Measurements from ENCODE around the gene NSF.
"Not testable (repeated sequence)": the region's sequence is repeated elsewhere in the genome, so short reads cannot be mapped to it uniquely, and the experiment has no call there.

Gene NSF

DNA sequence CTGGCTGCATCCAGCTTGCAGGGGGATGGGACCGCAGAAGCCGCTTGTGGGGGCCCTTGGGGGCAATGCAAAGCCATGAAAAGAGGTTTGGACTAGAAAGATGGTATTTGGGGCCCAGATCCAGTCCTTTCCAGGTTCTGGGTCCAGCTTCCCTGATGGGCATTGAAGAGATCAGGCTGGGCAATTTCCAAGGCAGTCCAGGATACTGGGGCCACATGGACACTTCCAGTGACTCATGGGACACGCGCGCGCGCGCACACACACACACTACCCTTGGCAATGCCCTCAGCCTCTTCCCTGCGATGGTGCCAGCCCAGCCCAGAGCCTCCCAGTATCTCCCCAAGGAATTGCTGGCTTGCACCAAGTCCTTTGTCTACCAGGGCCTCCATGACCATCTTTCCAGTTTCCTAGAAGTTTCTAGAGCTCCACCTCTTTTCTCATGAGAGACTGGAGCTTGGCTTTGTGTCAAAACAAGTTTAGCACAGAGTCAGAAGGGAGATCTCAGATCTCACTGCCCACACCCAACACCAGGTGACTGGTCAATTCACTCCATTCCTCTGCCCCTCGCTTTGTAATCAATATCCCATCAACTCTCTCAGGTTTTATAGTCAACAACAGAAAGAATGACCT is 183.8 kb downstream of the NSF start:
- no peak for DNase-seq (ENCODE audit: low read depth)

- no peak for DNase-seq (ENCODE audit: low read depth)
Observed at GRCh38 chr17:46776298-46777005, 186.0 kb downstream of the NSF start.

- no peak for DNase-seq (ENCODE audit: low read depth)
Observed at GRCh38 chr17:46777943-46778915, 187.8 kb downstream of the NSF start.

DNA sequence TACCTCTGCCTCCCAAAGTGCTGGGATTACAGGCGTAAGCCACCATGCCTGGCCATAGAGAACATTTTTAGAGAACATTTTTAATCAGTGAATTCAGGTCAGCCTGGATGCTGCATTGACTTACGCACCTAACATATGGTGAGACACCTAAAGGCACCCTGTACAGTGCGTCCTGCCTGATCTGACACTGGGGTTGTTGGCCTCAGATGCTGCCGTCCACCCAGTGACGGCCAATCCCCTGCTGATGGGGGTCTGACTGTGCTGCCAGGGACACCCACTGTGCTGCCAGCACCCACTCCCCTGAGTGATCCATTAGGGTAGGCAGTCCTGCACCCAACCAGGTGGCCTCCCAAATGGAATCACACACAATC is 189.5 kb downstream of the NSF start:
- no peak for DNase-seq (ENCODE audit: low read depth)

DNA sequence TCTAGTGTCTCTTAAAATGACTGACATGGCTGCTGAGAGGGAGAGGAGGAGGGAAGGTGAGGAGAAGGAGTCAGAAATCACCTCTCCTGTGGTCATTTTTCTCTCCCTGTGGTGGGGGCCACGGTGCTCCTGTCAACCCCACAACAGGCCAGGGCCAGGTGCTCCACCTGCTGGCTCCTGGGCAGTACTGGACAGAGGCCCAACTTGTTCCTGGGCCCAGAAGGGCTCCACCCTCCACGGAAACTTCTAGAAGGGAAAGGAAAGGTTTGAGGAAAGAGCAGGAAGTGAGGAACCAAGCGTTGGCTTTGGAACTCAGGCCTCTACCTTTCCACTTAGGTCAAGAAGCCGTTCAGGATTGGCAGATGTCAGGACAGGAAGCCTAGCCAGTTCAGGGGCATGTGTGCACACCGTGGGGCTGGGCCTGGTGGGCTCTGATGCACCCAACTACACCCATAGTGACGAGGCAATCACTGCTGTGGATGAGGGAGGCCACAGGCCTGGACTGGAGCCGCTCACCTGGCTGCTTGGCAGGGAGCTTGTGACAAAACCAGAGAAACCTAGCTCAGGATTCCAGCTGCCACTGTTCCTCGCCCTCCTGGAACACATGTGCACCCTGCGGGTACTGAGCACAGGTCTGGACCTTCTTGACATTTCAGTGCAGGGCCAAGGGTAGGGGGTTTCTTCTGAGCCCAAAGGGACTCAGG is 191.9 kb downstream of the NSF start:
- no peak for DNase-seq (ENCODE audit: low read depth)

GRCh38 chr17:46783031-46783593 is 192.6 kb downstream of the NSF start:
- DNase-seq (ENCODE audit: low read depth) = no peak

- DNase-seq (ENCODE audit: low read depth) = no peak
Observed at GRCh38 chr17:46785696-46786095, 195.2 kb downstream of the NSF start.

GRCh38 chr17:46787478-46787877 is 197.0 kb downstream of the NSF start:
- no peak for DNase-seq (ENCODE audit: low read depth)

DNA sequence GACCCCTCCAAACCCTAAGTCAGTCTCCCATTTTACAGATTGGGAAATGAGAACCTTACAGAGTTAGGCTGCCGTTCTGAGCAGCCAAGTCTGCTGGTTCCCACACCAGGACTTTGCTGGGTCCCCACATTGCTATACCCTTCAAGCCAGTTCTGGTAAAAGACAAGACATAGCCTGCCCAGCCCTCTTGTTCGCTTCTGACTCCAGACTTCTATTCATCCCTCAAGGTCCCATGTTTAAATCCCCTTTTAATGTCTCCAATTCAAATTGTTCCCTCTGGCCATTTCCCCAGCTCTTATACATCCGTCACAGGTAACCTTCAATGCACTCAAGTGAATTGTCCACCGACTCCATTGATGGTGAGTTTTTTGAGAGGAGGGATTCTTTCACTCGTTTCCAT is 197.8 kb downstream of the NSF start:
- DNase-seq (ENCODE audit: low read depth) = no peak

DNA sequence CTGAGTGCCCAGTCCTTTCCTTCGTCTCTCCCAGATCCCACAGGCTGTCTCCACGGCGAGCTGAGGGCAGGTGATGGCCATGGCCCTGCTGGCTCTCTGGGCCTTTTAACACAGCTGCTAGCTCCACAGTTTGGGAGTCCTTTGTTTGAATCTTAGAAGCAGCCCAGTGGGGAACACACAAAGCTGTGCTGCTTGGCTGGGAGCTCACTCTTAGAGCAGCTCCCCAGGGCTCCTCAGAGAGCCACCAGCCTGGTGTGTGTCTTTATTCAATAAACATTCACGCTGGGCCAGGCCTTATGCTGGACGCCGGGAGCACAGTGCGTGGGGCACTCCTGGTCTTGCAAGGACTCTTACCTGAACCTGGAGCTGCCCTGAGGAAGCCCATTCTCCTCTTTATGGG is 198.3 kb downstream of the NSF start:
- DNase-seq (ENCODE audit: low read depth) = no peak

- no peak for DNase-seq (ENCODE audit: low read depth)
Observed at GRCh38 chr17:46789610-46790009, 199.1 kb downstream of the NSF start.

- no peak for DNase-seq (ENCODE audit: low read depth)
Observed at GRCh38 chr17:46790216-46790615, 199.7 kb downstream of the NSF start.

DNA sequence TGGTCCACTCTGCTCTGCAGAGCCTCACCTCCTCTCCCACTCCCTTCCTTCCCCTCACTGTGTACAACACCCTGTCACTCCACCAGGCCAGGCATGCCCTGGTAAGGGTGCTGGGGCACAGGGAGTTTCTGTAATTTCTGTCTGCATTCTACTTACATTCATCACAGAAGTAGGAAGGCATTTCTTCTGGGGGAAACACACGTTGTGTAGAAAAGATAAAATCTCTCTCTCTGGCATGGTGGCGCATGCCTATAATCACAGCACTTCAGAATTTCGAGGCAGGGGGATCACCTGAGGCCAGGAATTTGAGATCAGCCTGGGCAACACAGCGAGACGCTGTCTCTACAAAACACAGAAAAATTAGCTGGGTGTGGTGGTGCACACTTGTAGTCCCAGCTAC is 201.1 kb downstream of the NSF start:
- DNase-seq (ENCODE audit: low read depth) = no peak

DNA sequence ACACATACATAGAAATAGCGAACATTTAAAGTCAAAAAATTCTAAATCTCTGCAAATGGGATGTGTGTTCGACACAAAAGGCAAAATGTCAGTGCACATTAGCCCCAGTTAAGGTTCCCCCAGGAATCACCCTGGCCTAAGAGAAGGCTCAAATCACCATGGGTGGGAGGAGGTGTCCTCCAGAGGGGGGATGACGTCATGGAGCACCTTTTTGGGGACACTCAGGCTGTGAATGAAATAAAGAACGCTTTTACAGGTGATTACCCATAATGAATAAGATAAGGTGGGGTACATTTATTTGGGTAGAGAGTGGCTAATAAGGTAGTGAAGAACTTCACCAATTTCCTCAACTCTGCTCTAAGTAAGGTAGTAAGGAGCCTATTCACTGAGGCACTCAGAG is 201.6 kb downstream of the NSF start:
- no peak for DNase-seq (ENCODE audit: low read depth)

GRCh38 chr17:46793023-46793422 is 202.6 kb downstream of the NSF start:
- not testable (repeated sequence) for DNase-seq (ENCODE audit: low read depth)

GRCh38 chr17:46793541-46793940 is 203.1 kb downstream of the NSF start:
- no peak for DNase-seq (ENCODE audit: low read depth)

GRCh38 chr17:46794318-46794717 is 203.8 kb downstream of the NSF start:
- no peak for DNase-seq (ENCODE audit: low read depth)

DNA sequence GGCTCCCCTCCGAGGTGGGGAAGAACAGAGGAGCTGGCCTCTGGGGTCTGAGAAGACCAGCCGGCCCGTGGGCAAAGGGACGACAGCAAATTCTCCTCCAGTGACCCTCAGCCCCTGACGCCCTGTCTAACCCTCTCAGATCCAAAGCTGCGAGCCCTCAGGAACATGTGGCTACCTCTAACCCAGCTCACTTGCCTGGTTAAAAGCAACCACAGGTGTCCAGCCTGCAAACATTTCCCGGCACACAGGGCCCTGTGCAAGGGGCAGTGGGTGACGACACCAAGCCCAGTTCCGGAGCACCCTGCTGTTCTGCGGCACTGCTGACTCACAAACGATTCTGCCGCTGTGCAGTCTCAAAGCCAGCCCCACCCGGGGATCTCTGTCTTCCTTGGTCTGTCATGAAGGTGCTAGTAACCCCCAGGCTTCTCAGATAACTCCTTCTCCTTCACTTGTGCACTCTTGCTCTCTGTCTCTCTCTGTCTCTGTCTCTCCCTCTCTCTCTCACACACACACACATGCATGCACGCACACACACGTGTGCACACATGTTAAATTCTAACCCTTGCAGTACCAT is 205.0 kb downstream of the NSF start:
- DNase-seq (ENCODE audit: low read depth) = no peak

DNA sequence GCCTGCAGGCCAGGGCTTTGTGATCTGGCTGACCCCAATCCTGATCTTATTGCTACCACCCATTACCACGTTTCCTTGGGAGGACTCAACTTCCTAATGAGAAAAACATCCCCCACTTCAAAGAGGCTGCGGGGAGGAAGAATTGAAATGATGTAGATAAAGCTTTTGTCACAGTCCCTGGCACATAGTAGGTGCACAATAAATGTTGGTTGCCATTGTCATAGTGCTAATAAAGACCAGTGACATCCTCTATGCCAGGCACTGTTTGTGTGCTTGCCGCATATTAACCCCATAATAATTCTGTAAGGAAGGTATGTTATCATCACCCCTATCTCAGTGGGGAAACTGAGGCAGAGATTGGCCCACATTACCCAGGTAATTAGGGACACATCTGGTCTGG is 205.6 kb downstream of the NSF start:
- DNase-seq (ENCODE audit: low read depth) = no peak

DNA sequence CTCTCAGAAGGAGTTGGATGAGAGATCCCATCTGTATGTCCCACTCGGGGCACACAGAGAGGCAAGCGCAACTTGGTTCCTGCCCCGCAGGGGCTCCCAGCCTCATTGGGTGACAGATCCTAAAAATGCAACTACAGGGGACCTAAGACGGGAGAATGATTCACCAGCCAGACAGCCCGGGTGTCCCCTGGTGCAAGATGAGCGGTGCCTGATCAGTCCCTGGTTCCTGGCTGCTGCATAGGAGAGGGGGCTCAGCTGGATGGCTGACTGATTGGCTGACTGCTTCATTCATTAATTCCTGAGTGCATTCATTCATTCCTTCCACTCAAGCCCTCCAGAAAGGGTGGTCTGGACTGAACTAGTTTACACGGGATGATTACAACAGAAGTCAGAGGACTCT is 206.1 kb downstream of the NSF start:
- no peak for DNase-seq (ENCODE audit: low read depth)

DNA sequence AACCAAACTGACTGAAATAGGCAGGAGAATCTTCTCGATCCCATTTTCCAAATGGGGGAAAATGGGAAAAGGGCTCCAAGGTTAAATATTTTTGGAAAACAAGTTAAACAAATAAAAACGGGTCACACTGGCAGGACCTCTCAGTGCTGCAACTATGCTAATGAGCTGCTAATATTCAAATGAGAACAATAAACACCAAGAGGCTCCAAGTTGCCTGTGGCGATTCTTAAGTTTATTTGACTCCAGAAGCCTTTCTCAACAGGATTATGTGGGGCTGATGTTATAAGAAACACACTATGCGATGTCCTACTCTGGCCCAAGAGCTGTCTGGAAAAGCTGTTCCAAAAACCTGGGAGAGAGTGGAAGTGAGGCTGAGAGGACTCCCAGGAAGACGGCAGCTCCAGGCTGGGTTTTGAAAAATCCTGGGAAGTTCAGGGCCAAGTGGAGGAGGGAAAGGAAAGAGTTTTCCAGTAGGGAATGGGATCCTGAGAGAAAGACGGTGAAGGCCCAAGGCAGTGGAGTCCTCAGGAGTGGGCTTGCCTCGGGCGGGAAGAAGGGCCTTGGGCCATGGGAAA is 206.6 kb downstream of the NSF start:
- DNase-seq (ENCODE audit: low read depth) = no peak

Data from GM04503 (cell line).